DMS114 treated with DMSO at 0.1 percent for 48 hours (cell line): ENCODE results near the gene LAMC1.

ENCODE experiments used
- DNase-seq: peaks from one replicate; lab custom pipeline; 2025; ENCODE audit not compliant: unreplicated experiment; lab: John Stamatoyannopoulos, UW

LAMC1 gene

DNA sequence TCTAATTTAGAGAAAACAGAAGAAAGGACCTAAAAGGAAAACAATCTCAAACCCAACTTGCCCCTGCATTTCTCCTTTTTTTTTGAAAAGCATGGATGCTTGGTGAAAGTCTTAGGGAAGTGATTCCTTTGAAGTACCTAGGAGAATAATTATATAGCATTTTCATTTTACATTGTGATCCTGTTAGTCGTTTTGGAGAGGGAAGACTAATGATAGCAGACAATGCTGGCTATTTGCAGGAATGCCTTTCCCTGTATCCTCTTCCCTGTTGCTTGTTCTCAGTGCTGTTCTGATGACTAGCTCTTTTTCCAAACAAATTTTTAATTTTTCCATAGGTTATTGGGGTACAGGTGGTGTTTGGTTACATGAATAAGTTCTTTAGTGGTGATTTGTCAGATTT is 53.9 kb downstream of the LAMC1 start:
- no peak for DNase-seq

- no peak for DNase-seq
These were observed 56.6 kb downstream of the LAMC1 start for GRCh38 chr1:183079712-183080388.

- DNase-seq, result no peak
These were observed 57.2 kb downstream of the LAMC1 start for GRCh38 chr1:183080406-183080805.

DNA sequence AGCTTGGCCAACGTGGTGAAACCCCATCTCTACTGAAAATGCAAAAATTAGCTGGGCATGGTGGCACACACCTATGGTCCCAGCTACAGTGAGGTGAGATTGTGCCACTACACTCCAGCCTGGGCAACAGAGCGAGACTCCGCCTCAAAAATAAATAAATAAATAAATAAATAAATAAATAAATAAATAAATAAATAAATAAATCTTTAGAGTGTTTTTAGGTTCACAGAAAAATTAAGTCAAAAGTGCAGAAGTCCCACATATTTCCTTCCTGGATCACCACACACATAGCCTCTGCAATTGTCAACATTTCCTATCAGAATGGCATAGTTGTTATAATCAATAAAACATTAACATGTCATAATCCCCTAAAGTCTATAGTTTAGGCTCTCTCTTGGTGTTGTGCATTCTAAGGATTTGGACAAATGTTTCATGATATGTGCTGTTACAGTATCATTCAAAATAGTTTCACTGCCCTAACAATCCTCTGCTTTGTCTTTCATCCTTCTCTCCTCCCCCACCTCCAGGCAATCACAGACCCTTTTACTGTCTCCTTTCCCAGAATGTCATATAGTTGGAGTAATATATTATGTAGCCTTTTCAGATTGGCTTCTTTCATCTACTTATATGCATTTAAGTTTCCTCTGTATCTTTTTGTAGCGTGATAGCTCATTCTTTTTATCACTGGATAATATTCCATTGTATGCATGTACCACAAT is 58.3 kb downstream of the LAMC1 start:
- no peak for DNase-seq

DNA sequence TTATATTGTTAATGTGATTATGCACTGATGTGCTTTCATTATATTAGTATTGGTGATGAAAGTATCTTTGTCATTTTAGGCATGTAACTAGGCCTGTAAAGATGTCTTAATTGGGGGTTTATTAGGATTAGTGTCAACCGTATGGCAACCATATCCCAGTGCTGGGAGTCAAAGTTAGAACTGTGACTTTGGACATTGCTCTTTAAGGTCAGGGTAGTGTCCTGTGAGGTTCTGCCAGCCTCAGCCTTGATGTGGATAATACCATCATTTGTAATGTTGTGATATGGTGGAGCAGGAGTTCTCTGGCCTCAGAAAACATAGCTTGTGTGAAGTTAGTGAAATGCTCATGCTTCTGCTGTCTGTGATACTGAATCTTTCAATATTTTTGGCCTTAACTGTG is 59.4 kb downstream of the LAMC1 start:
- no peak for DNase-seq

- no peak for DNase-seq
These were observed 63.8 kb downstream of the LAMC1 start for GRCh38 chr1:183087001-183087400.

DNA sequence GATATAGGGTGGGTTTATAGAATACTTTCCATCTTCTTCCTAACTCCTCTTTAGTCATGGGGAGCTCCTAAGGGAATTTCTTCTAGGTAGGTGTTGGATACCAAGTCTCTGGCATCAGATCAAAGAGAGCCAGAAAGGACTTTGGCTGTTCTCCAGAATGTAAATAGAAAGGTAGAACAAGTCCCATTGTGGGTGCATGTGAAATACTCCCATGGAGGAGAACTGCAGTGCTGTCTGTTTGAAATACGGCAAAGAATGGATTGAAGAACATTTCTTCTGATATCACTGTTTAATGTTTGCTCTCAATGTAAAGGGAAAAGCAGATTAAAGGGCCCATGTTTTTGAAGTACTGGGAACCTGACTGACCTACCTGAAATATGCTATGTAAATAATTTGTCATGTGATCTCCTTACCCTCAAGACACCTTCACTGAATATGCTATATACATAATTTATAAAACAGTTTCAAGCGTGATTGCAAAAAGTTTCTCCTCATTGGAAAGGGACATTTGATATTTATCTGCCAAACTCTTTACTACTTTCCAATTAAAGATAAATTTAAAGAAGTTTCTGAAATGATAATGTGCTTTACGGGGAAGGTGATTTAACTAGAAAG is 65.9 kb downstream of the LAMC1 start:
- DNase-seq, result no peak

DNA sequence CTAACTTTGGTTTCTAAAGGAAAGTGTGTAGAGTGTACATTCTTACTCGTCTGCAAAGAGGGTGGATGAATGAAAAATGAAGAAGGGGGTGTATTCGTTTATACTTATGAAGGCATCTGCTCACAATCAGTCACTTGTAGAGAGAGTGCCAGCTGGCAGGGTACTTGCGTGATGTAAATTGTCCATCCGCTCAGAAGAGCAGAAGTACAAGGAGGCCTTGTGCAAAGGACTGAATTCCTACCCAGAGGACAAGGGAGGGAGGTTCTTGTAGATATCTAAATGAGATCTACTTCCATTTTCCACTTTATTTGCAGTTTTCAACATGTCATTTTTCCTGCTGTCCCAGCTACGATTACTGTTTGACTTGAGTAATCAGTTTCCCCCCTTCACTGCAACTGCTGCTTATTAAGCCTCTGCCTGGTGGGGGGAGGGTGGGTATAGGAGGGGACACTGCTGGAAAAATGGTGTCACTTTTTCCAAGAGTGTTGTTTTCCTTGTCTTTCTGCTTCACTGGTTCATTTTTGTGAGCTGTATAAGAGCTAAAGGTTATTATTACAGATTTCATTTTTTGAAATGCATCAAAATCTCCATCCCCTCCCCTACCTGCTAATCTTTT is 67.3 kb downstream of the LAMC1 start:
- DNase-seq, result no peak

DNA sequence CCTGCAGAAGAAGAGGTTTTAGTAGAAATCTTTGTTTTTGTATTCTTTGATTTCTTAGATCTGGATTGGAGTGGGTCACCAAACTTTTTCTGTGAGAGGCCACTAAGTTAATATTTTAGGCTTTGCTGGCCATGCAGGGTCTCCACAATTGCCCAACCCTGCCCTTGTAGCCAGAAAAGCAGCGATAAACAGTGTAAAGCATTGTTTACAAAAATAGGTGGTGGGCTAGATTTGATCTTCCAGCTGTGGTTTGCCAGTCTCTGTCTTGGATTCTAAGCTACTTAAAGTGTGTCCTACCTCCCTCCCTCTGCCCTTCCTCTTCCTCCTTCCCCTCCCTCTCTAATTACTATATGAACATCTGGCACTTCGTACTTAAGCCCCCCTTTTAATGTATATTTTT is 68.0 kb downstream of the LAMC1 start:
- no peak for DNase-seq

GRCh38 chr1:183092350-183092749 is 69.1 kb downstream of the LAMC1 start:
- no peak for DNase-seq

DNA sequence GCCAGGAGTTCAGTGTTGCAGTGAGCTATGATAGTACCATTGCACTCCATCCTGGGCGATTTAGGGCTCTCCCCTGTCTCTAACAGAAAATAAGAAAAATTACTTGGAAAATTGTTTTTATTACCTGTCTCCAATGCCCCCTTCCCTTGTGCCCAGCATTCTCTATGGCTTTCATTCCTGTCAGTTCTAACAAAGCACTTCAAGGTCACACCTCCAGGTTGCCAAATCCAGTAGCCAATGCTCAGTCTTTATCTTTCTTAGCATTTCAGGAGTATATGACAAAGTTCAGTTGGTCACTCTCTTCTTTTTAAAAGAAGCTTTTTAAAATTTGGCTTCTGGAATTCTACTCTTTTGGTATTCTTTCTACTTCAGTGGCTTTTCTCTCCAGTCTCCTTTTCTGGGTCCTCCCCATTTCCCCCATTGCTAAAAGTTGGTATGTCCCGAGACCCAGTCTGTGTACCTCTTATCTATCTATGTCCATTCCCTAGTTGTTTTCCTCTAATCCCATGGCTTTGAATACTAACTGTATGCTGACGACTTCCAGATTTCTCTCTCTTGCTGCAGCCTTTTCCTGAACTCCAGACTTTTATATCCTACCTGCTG is 69.9 kb downstream of the LAMC1 start:
- no peak for DNase-seq

DNA sequence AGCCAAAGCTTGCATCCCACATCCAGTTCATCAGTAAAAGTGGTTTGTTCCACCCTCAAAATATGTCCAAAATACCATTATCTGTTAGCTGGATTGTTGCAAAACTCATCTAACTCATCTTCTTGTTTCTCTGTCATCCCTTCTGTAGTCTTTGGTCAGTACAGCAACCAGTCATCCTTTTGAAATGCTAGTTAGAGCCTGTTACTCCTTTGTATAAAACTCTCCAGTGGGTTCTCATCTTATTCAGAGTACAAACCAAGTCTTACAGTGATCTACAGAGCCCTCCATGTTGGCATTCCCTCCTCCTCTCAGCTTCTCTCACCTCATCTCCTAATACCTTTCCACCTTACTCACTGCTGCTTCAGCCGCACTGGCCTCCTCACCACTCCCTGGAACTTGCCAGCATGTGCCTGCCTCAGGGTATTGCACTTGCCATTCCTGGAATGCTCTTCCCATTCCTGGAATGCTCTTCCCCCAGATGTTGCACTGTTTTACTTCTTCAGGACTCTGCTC is 70.6 kb downstream of the LAMC1 start:
- no peak for DNase-seq

DNA sequence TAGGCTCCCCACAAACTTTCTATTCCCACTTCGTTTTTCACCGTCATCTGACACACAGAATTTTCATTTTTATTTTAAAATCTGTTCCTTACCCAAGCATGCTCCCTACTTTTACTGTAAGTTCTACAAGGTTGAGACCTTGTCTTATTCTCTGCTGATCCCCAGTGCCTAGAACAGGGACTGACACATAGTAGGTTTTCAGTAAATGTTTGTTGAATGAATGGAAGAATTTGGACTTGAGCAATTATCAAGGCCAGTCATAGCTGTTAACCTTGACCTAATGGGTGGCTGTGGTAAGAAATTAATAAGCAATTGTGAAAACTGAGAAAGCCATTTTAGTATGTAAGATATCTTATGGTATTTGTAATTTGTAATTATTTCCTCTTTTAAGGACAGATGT is 71.1 kb downstream of the LAMC1 start:
- DNase-seq, result no peak

- no peak for DNase-seq
These were observed 73.1 kb downstream of the LAMC1 start for GRCh38 chr1:183096351-183096750.

GRCh38 chr1:183096894-183097293 is 73.7 kb downstream of the LAMC1 start:
- DNase-seq, result no peak

DNA sequence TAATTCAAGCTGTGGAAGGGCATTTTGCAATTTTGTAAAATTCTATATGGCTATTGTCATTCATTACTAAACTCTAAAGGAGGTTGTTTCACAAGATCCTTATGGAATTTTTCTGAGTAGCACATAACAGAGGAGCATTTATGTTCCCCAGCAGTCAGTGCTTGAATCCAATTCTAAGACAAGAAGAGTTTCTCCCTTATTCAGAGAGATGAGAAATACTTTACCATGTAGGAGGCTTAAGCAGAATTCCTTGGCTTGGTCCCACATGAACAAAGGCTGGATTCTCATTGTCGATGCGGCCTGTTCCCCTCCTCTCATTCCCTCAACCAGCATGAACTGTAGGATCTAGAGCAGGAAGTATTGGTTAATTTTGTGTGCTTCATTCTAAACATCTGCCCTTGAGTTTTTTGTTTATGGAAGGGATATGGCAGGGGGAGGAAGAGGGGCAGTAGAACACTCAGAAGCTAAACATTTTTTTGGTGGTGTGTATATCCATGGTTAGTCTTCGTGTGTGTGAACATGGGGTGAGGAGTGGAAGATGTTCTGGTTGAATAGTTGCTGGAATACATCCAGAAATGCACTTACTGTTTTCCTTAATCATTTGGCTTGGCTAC is 74.3 kb downstream of the LAMC1 start:
- no peak for DNase-seq

DNA sequence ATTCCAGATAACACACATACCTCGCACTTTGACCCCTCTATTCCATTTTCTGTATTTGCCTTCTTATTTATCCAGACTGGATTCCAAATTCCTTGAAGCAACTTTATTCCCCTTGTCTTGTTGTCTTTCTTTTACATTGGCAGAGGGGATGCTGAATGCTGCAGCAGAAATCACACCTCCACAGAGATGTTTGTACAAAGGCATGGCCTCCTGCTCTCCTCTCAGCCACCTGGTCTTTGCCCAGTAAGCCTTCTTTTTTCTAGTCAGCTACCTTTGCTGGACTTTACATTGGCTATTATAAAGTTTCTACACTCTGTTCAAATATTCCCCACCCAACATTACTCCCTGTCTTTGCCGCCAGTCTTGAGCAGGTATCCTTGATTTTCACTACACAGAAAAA is 75.1 kb downstream of the LAMC1 start:
- no peak for DNase-seq

DNA sequence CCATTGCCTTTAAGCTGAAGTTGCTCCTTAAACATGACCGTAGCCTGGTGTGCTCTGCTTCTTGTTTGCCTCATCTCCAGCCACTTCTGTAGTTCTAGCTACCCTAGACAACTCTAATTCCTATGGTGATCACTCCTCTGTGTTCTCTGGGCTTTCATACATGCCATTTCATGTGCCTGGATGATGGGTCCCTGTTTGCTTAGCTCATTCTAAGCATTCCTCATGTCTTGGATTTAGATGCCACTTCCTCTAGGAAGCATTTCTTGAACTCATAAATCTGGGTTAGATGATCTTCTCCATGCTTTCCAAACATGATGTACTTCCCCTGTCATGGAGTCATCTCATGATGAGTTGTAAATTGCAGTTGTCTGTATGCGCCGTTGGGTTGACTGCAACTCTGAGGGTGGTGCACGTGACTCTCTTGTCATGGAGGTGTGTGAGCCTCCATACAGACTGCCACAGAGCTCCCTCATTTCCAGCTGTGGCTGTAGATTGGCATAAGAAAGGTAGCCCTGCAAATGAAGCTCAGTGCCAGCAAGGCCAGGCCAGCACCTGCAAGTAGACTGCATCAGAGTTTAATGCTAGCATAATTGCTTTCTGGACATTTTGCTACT is 77.2 kb downstream of the LAMC1 start:
- DNase-seq, result no peak

DNA sequence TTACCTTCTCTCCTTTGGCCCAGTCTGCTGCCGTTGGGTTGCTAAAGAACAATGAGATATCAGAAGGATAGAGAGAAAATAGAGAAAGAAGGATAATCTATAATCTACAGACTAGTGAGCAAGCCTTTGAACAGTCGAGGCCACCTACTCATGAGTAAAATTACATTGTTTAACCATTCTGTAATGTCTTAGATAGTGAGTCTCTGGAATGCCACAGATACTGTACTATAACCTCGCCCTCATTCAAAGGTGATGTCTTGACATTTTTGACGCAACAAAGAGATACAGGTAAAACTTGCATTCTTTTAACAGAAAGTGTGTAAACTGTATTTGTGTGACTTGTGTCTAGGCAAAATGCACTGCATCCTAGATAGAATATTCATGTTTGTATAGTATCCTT is 77.9 kb downstream of the LAMC1 start:
- no peak for DNase-seq

GRCh38 chr1:183101841-183102276 is 78.6 kb downstream of the LAMC1 start:
- DNase-seq, result no peak
